ENCODE results near the gene ADM. TPM values are rescaled to one million over a fixed set of nuclear protein-coding genes. Genes with fewer than 3 reads are reported as not detected.

Gene ADM
- total RNA-seq, 1 experiment from 2014 or later, result 21.9 TPM

DNA sequence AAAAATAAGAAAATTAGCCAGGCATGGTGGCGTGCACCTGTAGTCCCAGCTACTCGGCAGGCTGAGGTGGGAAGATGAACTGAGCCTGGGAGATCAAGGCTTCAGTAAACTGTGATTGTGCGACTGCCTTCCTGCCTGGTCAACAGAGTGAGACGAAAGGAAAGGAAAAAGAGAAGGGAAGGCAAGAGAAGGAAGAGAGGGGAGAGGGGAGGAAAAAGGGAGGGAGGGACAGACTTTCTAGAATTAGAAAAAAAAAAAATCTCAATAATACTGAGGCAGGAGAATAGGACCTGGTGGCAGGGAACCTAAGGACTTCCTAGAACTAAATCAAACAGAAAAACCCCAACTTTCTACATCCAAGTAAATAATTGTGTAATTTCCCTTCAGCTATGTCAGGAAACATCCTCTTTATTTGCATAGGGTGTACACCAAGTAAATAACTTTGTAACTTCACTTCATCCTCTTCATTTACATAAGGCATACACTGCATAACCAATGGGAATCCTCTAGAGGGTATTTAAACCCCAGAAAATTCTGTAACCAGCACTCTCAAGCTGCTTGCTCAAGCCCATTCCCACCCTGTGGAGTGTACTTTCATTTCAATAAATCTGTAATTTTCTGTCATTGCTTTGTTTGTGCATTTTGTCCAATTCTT lies 19.6 kb upstream of the ADM start:
- Histone ChIP-seq H3K79me2 (ENCODE audit: low read depth) (peaks cover 14% of the 10 kb centered on the region; the same call in 1 of the 2 replicates), H3K9me2 (ENCODE audit: insufficient read depth) (no peaks in the 10 kb centered on the region), H4K20me1 (ENCODE audit: insufficient read depth) (no peaks in the 10 kb centered on the region), H3K9me3 (ENCODE audit: insufficient read depth, low read depth) (no peaks in the 10 kb centered on the region), H2AFZ (no peak overlapping the region), H3K4me3 (no peak overlapping the region), H3K4me2 (peak overlapping the region; percentile 31; the same call in 1 of the 2 replicates), H3F3A (ENCODE audit: insufficient read depth, low read depth) (no peaks in the 10 kb centered on the region), H3K27me3 (ENCODE audit: insufficient read depth, low read depth) (no peaks in the 10 kb centered on the region), H3K4me1 (replicated peaks; ENCODE audit: insufficient read depth) (peaks cover 4% of the 10 kb centered on the region; the same call in 1 of the 2 replicates), H3K27ac (no peak overlapping the region), H3K36me3 (ENCODE audit: low read depth) (no peaks in the 10 kb centered on the region)
- POLR2A ChIA-PET (ENCODE audit: unreplicated experiment), result no interaction called here
- CTCF ChIA-PET, result no interaction called here
- BruUV-seq (replicated peaks), result no TSS peak
- TF ChIP-seq EZH2 (IDR thresholded peaks at IDR 0.05; ENCODE audit: low read depth) (no peak), CTCF (conservative IDR thresholded peaks at IDR 0.05) (no peak)
- intact Hi-C loops (cut with micrococcal nuclease; ENCODE audit: unreplicated experiment), result no loop called here
- peak in 1 of 2 experiments; percentile 70 for DNase-seq

- Histone ChIP-seq H3K9me2 (ENCODE audit: insufficient read depth) (no peaks in the 10 kb centered on the region), H3K27ac (no peak overlapping the region), H3K27me3 (ENCODE audit: insufficient read depth, low read depth) (no peaks in the 10 kb centered on the region), H3K4me1 (replicated peaks; ENCODE audit: insufficient read depth) (peaks cover 4% of the 10 kb centered on the region; the same call in 1 of the 2 replicates), H3K4me2 (no peak overlapping the region), H4K20me1 (ENCODE audit: insufficient read depth) (no peaks in the 10 kb centered on the region), H3K36me3 (ENCODE audit: low read depth) (no peaks in the 10 kb centered on the region), H3K4me3 (no peak overlapping the region), H3K9me3 (ENCODE audit: insufficient read depth, low read depth) (no peaks in the 10 kb centered on the region), H2AFZ (no peak overlapping the region), H3K79me2 (ENCODE audit: low read depth) (peaks cover 22% of the 10 kb centered on the region), H3F3A (ENCODE audit: insufficient read depth, low read depth) (no peaks in the 10 kb centered on the region)
- ChIA-PET POLR2A (ENCODE audit: unreplicated experiment) (interaction anchor here (0.6 to 0.7 kb wide), 2 partner anchors 85 to 142 kb away, joined by 3 read pairs; no protein-coding TSS in a partner anchor), CTCF (no interaction called here)
- intact Hi-C loops (cut with micrococcal nuclease; ENCODE audit: unreplicated experiment), result no loop called here
- TF ChIP-seq CTCF (conservative IDR thresholded peaks at IDR 0.05) (no peak), EZH2 (IDR thresholded peaks at IDR 0.05; ENCODE audit: low read depth) (no peak)
- no TSS peak for BruUV-seq (replicated peaks)
- no peak for DNase-seq
Observed at GRCh38 chr11:10287140-10287539, 17.7 kb upstream of the ADM start.

DNA sequence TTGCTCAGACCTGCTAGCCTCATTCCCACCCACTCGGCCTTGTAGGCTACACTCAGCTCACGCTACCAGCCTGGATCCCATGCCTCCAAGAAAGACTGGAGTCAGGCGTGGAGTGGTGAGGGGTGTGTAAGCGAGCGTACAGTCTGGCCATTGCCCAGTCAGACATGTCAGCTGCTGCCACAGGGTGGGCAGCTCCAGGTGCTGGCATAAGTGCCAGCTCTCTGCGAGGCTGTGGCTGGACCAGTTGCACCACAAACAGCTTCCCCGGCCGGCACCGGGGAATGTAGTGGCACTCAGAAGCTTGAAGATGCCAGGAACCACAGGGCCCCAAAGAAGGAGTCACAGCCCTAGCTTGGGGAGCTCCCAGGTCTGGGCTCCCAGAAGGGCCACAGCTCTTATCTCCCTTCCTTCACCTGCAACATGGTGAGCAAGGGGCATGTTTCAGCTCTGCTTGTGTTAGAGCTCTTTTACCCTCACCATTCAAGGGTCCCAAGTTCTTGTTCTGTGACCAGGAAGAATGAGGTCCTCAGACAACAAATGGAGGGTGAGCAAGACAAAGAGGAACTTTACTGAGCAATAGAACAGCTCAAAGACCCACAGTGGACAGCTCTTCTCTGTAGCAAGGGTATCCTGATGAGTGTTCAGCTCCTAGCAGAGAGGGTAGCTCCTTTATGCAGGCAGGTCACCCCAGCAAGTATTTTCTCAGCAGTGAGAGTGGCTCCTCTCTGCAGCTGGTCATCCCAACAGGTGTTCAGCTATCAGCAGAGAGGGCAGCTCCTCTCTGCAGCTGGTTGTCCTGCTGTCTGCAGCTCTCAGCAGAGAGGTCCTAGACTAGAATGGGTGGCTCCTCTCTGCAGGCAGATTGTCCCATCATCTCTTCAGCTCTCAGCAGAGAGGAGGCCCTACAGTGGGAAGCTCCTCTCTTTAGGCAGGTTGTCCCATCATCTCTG lies 16.8 kb upstream of the ADM start:
- Histone ChIP-seq H3K27ac (no peak overlapping the region), H3K4me3 (no peak overlapping the region), H3F3A (ENCODE audit: insufficient read depth, low read depth) (peaks cover 5% of the 10 kb centered on the region; the same call in 1 of the 2 replicates), H3K4me2 (no peak overlapping the region), H3K79me2 (ENCODE audit: low read depth) (peaks cover 30% of the 10 kb centered on the region), H3K4me1 (replicated peaks; ENCODE audit: insufficient read depth) (peaks cover 10% of the 10 kb centered on the region), H3K9me3 (ENCODE audit: insufficient read depth, low read depth) (no peaks in the 10 kb centered on the region), H3K9me2 (ENCODE audit: insufficient read depth) (no peaks in the 10 kb centered on the region), H3K27me3 (ENCODE audit: insufficient read depth, low read depth) (no peaks in the 10 kb centered on the region), H4K20me1 (ENCODE audit: insufficient read depth) (no peaks in the 10 kb centered on the region), H3K36me3 (ENCODE audit: low read depth) (no peaks in the 10 kb centered on the region), H2AFZ (no peak overlapping the region)
- ChIA-PET POLR2A (ENCODE audit: unreplicated experiment) (interaction anchor here (0.6 to 0.7 kb wide), 2 partner anchors 85 to 141 kb away, joined by 3 read pairs; no protein-coding TSS in a partner anchor), CTCF (interaction anchor here (0.6 kb wide), 2 partner anchors 13 to 79 kb away, joined by 3 read pairs; no protein-coding TSS in a partner anchor)
- no peak for TF ChIP-seq EZH2 (IDR thresholded peaks at IDR 0.05; ENCODE audit: low read depth)
- no peak for TF ChIP-seq CTCF (conservative IDR thresholded peaks at IDR 0.05)
- BruUV-seq (replicated peaks), result no TSS peak
- intact Hi-C loops (cut with micrococcal nuclease; ENCODE audit: unreplicated experiment), result no loop called here
- no peak for DNase-seq

Measured in PC-9 (cell line).